ENCODE data around the gene STK32B. TPM values are rescaled to one million over a fixed set of nuclear protein-coding genes. Genes with fewer than 3 reads are reported as not detected.
A peak's percentile ranks its signal among the peaks of the same experiment; 100 is the strongest.

The STK32B gene
- total and polyA plus RNA-seq, 2 donors: 2.9 to 4.8 TPM

- H3K4me1 ChIP-seq (ENCODE audit: control insufficient read depth in 2 of 2, insufficient read depth in 2 of 2, low read length in 2 of 2): no peaks in the 10 kb centered on the region
- H3K36me3 ChIP-seq (ENCODE audit: control insufficient read depth in 2 of 2, insufficient read depth in 2 of 2, low read length in 1 of 2): no peaks in the 10 kb centered on the region
- no peaks in the 10 kb centered on the region for H3K27me3 ChIP-seq (ENCODE audit: control insufficient read depth in 2 of 2, insufficient read depth in 1 of 2, low read length in 1 of 2)
- DNase-seq (ENCODE audit: low read depth in 6 of 9, low spot score in 9 of 9): no peak
- no peaks in the 10 kb centered on the region for H3K9me3 ChIP-seq (ENCODE audit: control insufficient read depth in 2 of 2, insufficient read depth in 1 of 2, low read length in 1 of 2)
- WGBS: 97% methylated on average over 4 of the region's 4 CpGs
- H3K27ac ChIP-seq (ENCODE audit: low read depth in 1 of 2, low read length in 1 of 2): no peak overlapping the region
- no peak overlapping the region for H3K4me3 ChIP-seq (ENCODE audit: low read length in 2 of 2)
Measured at GRCh38 chr4:5373327-5373726, 322.0 kb downstream of the STK32B start.

- no peak overlapping the region for H3K4me3 ChIP-seq (ENCODE audit: low read length in 2 of 2)
- H3K27me3 ChIP-seq (ENCODE audit: control insufficient read depth in 2 of 2, insufficient read depth in 1 of 2, low read length in 1 of 2): no peaks in the 10 kb centered on the region
- 88% methylated on average over 7 of the region's 7 CpGs for WGBS
- H3K36me3 ChIP-seq (ENCODE audit: control insufficient read depth in 2 of 2, insufficient read depth in 2 of 2, low read length in 1 of 2): no peaks in the 10 kb centered on the region
- no peak for DNase-seq (ENCODE audit: low read depth in 6 of 9, low spot score in 9 of 9)
- H3K27ac ChIP-seq (ENCODE audit: low read depth in 1 of 2, low read length in 1 of 2): no peak overlapping the region
- H3K9me3 ChIP-seq (ENCODE audit: control insufficient read depth in 2 of 2, insufficient read depth in 1 of 2, low read length in 1 of 2): no peaks in the 10 kb centered on the region
- no peaks in the 10 kb centered on the region for H3K4me1 ChIP-seq (ENCODE audit: control insufficient read depth in 2 of 2, insufficient read depth in 2 of 2, low read length in 2 of 2)
Measured at GRCh38 chr4:5374592-5374991, 323.3 kb downstream of the STK32B start.

- H3K27me3 ChIP-seq (ENCODE audit: control insufficient read depth in 2 of 2, insufficient read depth in 1 of 2, low read length in 1 of 2): no peaks in the 10 kb centered on the region
Measured at GRCh38 chr4:5374994-5375393, 323.7 kb downstream of the STK32B start.

GRCh38 chr4:5376015-5376414 lies 324.7 kb downstream of the STK32B start:
- WGBS: 95% methylated on average over 5 of the region's 5 CpGs
- no peaks in the 10 kb centered on the region for H3K9me3 ChIP-seq (ENCODE audit: control insufficient read depth in 2 of 2, insufficient read depth in 1 of 2, low read length in 1 of 2)
- no peak overlapping the region for H3K4me3 ChIP-seq (ENCODE audit: low read length in 2 of 2)
- H3K27ac ChIP-seq (ENCODE audit: low read depth in 1 of 2, low read length in 1 of 2): no peak overlapping the region
- no peaks in the 10 kb centered on the region for H3K27me3 ChIP-seq (ENCODE audit: control insufficient read depth in 2 of 2, insufficient read depth in 1 of 2, low read length in 1 of 2)
- H3K4me1 ChIP-seq (ENCODE audit: control insufficient read depth in 2 of 2, insufficient read depth in 2 of 2, low read length in 2 of 2): no peaks in the 10 kb centered on the region
- H3K36me3 ChIP-seq (ENCODE audit: control insufficient read depth in 2 of 2, insufficient read depth in 2 of 2, low read length in 1 of 2): no peaks in the 10 kb centered on the region
- no peak for DNase-seq (ENCODE audit: low read depth in 6 of 9, low spot score in 9 of 9)

More at GRCh38 chr4:5374994-5375393, 323.7 kb downstream of the STK32B start:
- Histone ChIP-seq H3K9me3 (ENCODE audit: control insufficient read depth in 2 of 2, insufficient read depth in 1 of 2, low read length in 1 of 2) (no peaks in the 10 kb centered on the region), H3K36me3 (ENCODE audit: control insufficient read depth in 2 of 2, insufficient read depth in 2 of 2, low read length in 1 of 2) (no peaks in the 10 kb centered on the region), H3K4me1 (ENCODE audit: control insufficient read depth in 2 of 2, insufficient read depth in 2 of 2, low read length in 2 of 2) (no peaks in the 10 kb centered on the region), H3K4me3 (ENCODE audit: low read length in 2 of 2) (no peak overlapping the region), H3K27ac (ENCODE audit: low read depth in 1 of 2, low read length in 1 of 2) (no peak overlapping the region)
- no peak for DNase-seq (ENCODE audit: low read depth in 6 of 9, low spot score in 9 of 9)
- WGBS: 96% methylated on average over 6 of the region's 6 CpGs

GRCh38 chr4:5378002-5378401 lies 326.7 kb downstream of the STK32B start:
- Histone ChIP-seq H3K36me3 (ENCODE audit: control insufficient read depth in 2 of 2, insufficient read depth in 2 of 2, low read length in 1 of 2) (no peaks in the 10 kb centered on the region), H3K27me3 (ENCODE audit: control insufficient read depth in 2 of 2, insufficient read depth in 1 of 2, low read length in 1 of 2) (no peaks in the 10 kb centered on the region), H3K4me3 (ENCODE audit: low read length in 2 of 2) (no peak overlapping the region), H3K9me3 (ENCODE audit: control insufficient read depth in 2 of 2, insufficient read depth in 1 of 2, low read length in 1 of 2) (no peaks in the 10 kb centered on the region), H3K27ac (ENCODE audit: low read depth in 1 of 2, low read length in 1 of 2) (no peak overlapping the region), H3K4me1 (ENCODE audit: control insufficient read depth in 2 of 2, insufficient read depth in 2 of 2, low read length in 2 of 2) (no peaks in the 10 kb centered on the region)
- peak in 2 of 9 donors; percentile 5 to 17 for DNase-seq (ENCODE audit: low read depth in 6 of 9, low spot score in 9 of 9)
- 93% methylated on average over 8 of the region's 8 CpGs for WGBS

- Histone ChIP-seq H3K4me3 (ENCODE audit: low read length in 2 of 2) (no peak overlapping the region), H3K27ac (ENCODE audit: low read depth in 1 of 2, low read length in 1 of 2) (no peak overlapping the region), H3K36me3 (ENCODE audit: control insufficient read depth in 2 of 2, insufficient read depth in 2 of 2, low read length in 1 of 2) (no peaks in the 10 kb centered on the region), H3K9me3 (ENCODE audit: control insufficient read depth in 2 of 2, insufficient read depth in 1 of 2, low read length in 1 of 2) (no peaks in the 10 kb centered on the region), H3K4me1 (ENCODE audit: control insufficient read depth in 2 of 2, insufficient read depth in 2 of 2, low read length in 2 of 2) (no peaks in the 10 kb centered on the region), H3K27me3 (ENCODE audit: control insufficient read depth in 2 of 2, insufficient read depth in 1 of 2, low read length in 1 of 2) (no peaks in the 10 kb centered on the region)
- DNase-seq (ENCODE audit: low read depth in 6 of 9, low spot score in 9 of 9): no peak
- WGBS: 95% methylated on average over 6 of the region's 6 CpGs
Measured at GRCh38 chr4:5379895-5380294, 328.6 kb downstream of the STK32B start.

GRCh38 chr4:5381961-5382441 lies 330.7 kb downstream of the STK32B start:
- Histone ChIP-seq H3K27me3 (ENCODE audit: control insufficient read depth in 2 of 2, insufficient read depth in 1 of 2, low read length in 1 of 2) (no peaks in the 10 kb centered on the region), H3K27ac (ENCODE audit: low read depth in 1 of 2, low read length in 1 of 2) (no peak overlapping the region), H3K9me3 (ENCODE audit: control insufficient read depth in 2 of 2, insufficient read depth in 1 of 2, low read length in 1 of 2) (no peaks in the 10 kb centered on the region), H3K4me3 (ENCODE audit: low read length in 2 of 2) (no peak overlapping the region), H3K4me1 (ENCODE audit: control insufficient read depth in 2 of 2, insufficient read depth in 2 of 2, low read length in 2 of 2) (no peaks in the 10 kb centered on the region), H3K36me3 (ENCODE audit: control insufficient read depth in 2 of 2, insufficient read depth in 2 of 2, low read length in 1 of 2) (no peaks in the 10 kb centered on the region)
- 97% methylated on average over 8 of the region's 8 CpGs for WGBS
- DNase-seq (ENCODE audit: low read depth in 6 of 9, low spot score in 9 of 9): no peak

GRCh38 chr4:5383191-5383980 lies 332.1 kb downstream of the STK32B start:
- no peak for DNase-seq (ENCODE audit: low read depth in 6 of 9, low spot score in 9 of 9)
- H3K27ac ChIP-seq (ENCODE audit: low read depth in 1 of 2, low read length in 1 of 2): no peak overlapping the region
- no peaks in the 10 kb centered on the region for H3K9me3 ChIP-seq (ENCODE audit: control insufficient read depth in 2 of 2, insufficient read depth in 1 of 2, low read length in 1 of 2)
- 92% methylated on average over 11 of the region's 11 CpGs for WGBS
- H3K4me3 ChIP-seq (ENCODE audit: low read length in 2 of 2): no peak overlapping the region
- H3K36me3 ChIP-seq (ENCODE audit: control insufficient read depth in 2 of 2, insufficient read depth in 2 of 2, low read length in 1 of 2): no peaks in the 10 kb centered on the region
- no peaks in the 10 kb centered on the region for H3K27me3 ChIP-seq (ENCODE audit: control insufficient read depth in 2 of 2, insufficient read depth in 1 of 2, low read length in 1 of 2)
- no peaks in the 10 kb centered on the region for H3K4me1 ChIP-seq (ENCODE audit: control insufficient read depth in 2 of 2, insufficient read depth in 2 of 2, low read length in 2 of 2)

- H3K4me1 ChIP-seq (ENCODE audit: control insufficient read depth in 2 of 2, insufficient read depth in 2 of 2, low read length in 2 of 2): no peaks in the 10 kb centered on the region
- H3K36me3 ChIP-seq (ENCODE audit: control insufficient read depth in 2 of 2, insufficient read depth in 2 of 2, low read length in 1 of 2): no peaks in the 10 kb centered on the region
- no peaks in the 10 kb centered on the region for H3K9me3 ChIP-seq (ENCODE audit: control insufficient read depth in 2 of 2, insufficient read depth in 1 of 2, low read length in 1 of 2)
- DNase-seq (ENCODE audit: low read depth in 6 of 9, low spot score in 9 of 9): peak in 3 of 9 donors; percentile 2 to 20 (median 13)
- H3K4me3 ChIP-seq (ENCODE audit: low read length in 2 of 2): no peak overlapping the region
- 76% methylated on average over 4 of the region's 4 CpGs for WGBS
- H3K27ac ChIP-seq (ENCODE audit: low read depth in 1 of 2, low read length in 1 of 2): no peak overlapping the region
- H3K27me3 ChIP-seq (ENCODE audit: control insufficient read depth in 2 of 2, insufficient read depth in 1 of 2, low read length in 1 of 2): no peaks in the 10 kb centered on the region
Measured at GRCh38 chr4:5385741-5386311, 334.5 kb downstream of the STK32B start.
